NCI-H146 treated with DMSO at 0.1 percent for 48 hours (cell line): Measurements from ENCODE around the gene LIME1.
A peak's percentile ranks its signal among the peaks of the same experiment; 100 is the strongest.

Experiments used
- DNase-seq: peaks from one replicate; lab custom pipeline; 2025; ENCODE audit not compliant: unreplicated experiment; lab: John Stamatoyannopoulos, UW

Gene LIME1

GRCh38 chr20:63696628-63697356 lies 39.7 kb upstream of the LIME1 start, which contains the start of gene TNFRSF6B:
Gene TNFRSF6B, plus strand, starts transcription at chr20:63696652. Its CDS starts 116 bp downstream, at chr20:63696768.
- no peak for DNase-seq

GRCh38 chr20:63697357-63697867 lies 39.1 kb upstream of the LIME1 start:
- no peak for DNase-seq

- DNase-seq = no peak
Observed at GRCh38 chr20:63697868-63698545, 38.5 kb upstream of the LIME1 start.

- DNase-seq = no peak
Observed at GRCh38 chr20:63698739-63699465, 37.6 kb upstream of the LIME1 start.

GRCh38 chr20:63699466-63700198 lies 36.8 kb upstream of the LIME1 start:
- DNase-seq = no peak

- DNase-seq = no peak
Observed at GRCh38 chr20:63700199-63701050, 36.0 kb upstream of the LIME1 start.

- no peak for DNase-seq
Observed at GRCh38 chr20:63701051-63701328, 35.5 kb upstream of the LIME1 start.

- DNase-seq = no peak
Observed at GRCh38 chr20:63701329-63702035, 35.0 kb upstream of the LIME1 start.

- no peak for DNase-seq
Observed at GRCh38 chr20:63702036-63702665, 34.3 kb upstream of the LIME1 start.

GRCh38 chr20:63702751-63703470 lies 33.6 kb upstream of the LIME1 start:
- no peak for DNase-seq

- no peak for DNase-seq
Observed at GRCh38 chr20:63703471-63703975, 32.9 kb upstream of the LIME1 start.

- no peak for DNase-seq
Observed at GRCh38 chr20:63703976-63704748, 32.3 kb upstream of the LIME1 start.

GRCh38 chr20:63704749-63705117 lies 31.7 kb upstream of the LIME1 start:
- DNase-seq = no peak

GRCh38 chr20:63705232-63706026 lies 31.0 kb upstream of the LIME1 start:
- no peak for DNase-seq

GRCh38 chr20:63706027-63706695 lies 30.3 kb upstream of the LIME1 start:
- no peak for DNase-seq

- DNase-seq = peak; percentile 18
Observed at GRCh38 chr20:63706852-63707557, 29.5 kb upstream of the LIME1 start.
